ENCODE measurements around the gene SPATS2.

DNA sequence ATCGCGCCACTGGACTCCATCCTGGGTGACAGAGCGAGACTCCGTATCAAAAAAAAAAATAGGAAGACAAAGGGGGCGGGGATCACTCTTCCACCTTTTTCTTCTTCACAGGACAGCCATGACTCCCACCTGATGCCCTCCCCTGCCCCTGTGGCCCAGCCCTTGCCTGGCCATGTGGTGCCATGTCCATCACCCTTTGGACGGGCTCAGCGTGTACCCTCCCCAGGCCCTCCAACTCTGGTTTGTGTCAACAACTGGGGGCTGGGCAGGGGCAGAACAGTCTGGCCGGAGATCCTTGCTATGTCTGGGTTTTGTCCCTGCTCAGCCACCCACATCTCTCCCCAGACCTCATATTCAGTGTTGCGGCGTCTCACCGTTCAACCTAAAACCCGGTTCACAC, 38.4 kb upstream of the SPATS2 start:
- TF ChIP-seq YY1 (IDR thresholded peaks at IDR 0.05; ENCODE audit: insufficient read depth, insufficient read length) = no peak
- no peak for TF ChIP-seq SUZ12 (IDR thresholded peaks at IDR 0.05; ENCODE audit: extremely low read depth, insufficient read depth, insufficient read length)
- TF ChIP-seq ZNF274 (IDR thresholded peaks at IDR 0.05; ENCODE audit: low read depth, low read length) = no peak
